Islet precursor cell (in vitro differentiated cells): ENCODE results near the gene DAPP1.

Experiments
- DNase-seq: peaks from one replicate; pipeline ENCODE4 v3.0.0-alpha.2; 2018

The DAPP1 gene

GRCh38 chr4:99857307-99857706 lies 40.7 kb downstream of the DAPP1 start:
- DNase-seq, result no peak

- no peak for DNase-seq
Observed at GRCh38 chr4:99859618-99860017, 43.0 kb downstream of the DAPP1 start.

GRCh38 chr4:99860521-99860920 lies 43.9 kb downstream of the DAPP1 start:
- DNase-seq, result no peak

- DNase-seq, result no peak
Observed at GRCh38 chr4:99861120-99861905, 44.7 kb downstream of the DAPP1 start.

GRCh38 chr4:99863804-99864203 lies 47.2 kb downstream of the DAPP1 start:
- no peak for DNase-seq

- DNase-seq, result peak; percentile 68
Observed at GRCh38 chr4:99868126-99868596, 51.5 kb downstream of the DAPP1 start.

- DNase-seq, result no peak
Observed at GRCh38 chr4:99872570-99872969, 55.9 kb downstream of the DAPP1 start.

GRCh38 chr4:99875071-99875470 lies 58.4 kb downstream of the DAPP1 start:
- DNase-seq, result no peak

GRCh38 chr4:99876946-99877345 lies 60.3 kb downstream of the DAPP1 start:
- no peak for DNase-seq

- DNase-seq, result no peak
Observed at GRCh38 chr4:99878604-99879003, 62.0 kb downstream of the DAPP1 start.

GRCh38 chr4:99879458-99879857 lies 62.8 kb downstream of the DAPP1 start:
- DNase-seq, result no peak

GRCh38 chr4:99885063-99885664 lies 68.5 kb downstream of the DAPP1 start:
- DNase-seq, result no peak

- DNase-seq, result no peak
Observed at GRCh38 chr4:99885687-99886086, 69.1 kb downstream of the DAPP1 start.

GRCh38 chr4:99886146-99886545 lies 69.5 kb downstream of the DAPP1 start:
- no peak for DNase-seq

GRCh38 chr4:99887837-99888236 lies 71.2 kb downstream of the DAPP1 start:
- DNase-seq, result no peak

- DNase-seq, result no peak
Observed at GRCh38 chr4:99891351-99891750, 74.7 kb downstream of the DAPP1 start.

- no peak for DNase-seq
Observed at GRCh38 chr4:99893029-99893428, 76.4 kb downstream of the DAPP1 start.

- DNase-seq, result no peak
Observed at GRCh38 chr4:99893839-99894160, 77.2 kb downstream of the DAPP1 start.

GRCh38 chr4:99894161-99894997 lies 77.8 kb downstream of the DAPP1 start, which contains the start of gene LAMTOR3:
LAMTOR3 (minus strand) TSS chr4:99894427; CDS start chr4:99893963, 464 bp downstream.
- DNase-seq, result peak; percentile 97

- DNase-seq, result no peak
Observed at GRCh38 chr4:99894998-99895397, 78.4 kb downstream of the DAPP1 start.

GRCh38 chr4:99915449-99915848 lies 98.8 kb downstream of the DAPP1 start:
- DNase-seq, result no peak

GRCh38 chr4:99917575-99917974 lies 100.9 kb downstream of the DAPP1 start:
- DNase-seq, result no peak

GRCh38 chr4:99918656-99919055 lies 102.0 kb downstream of the DAPP1 start:
- no peak for DNase-seq
